Neuronal stem cell (in vitro differentiated cells): ENCODE data around the gene MBTPS1. TPM values are rescaled to one million over a fixed set of nuclear protein-coding genes. Genes with fewer than 3 reads are reported as not detected.

Source experiments
- DNase-seq: peaks from one replicate; pipeline ENCODE4 v3.0.0-alpha.2; 2013; ENCODE audit warnings: low spot score
- H2AFZ ChIP-seq: one replicate; pipeline ENCODE4 v1.6.1; 2013; ENCODE audit warnings: mild to moderate bottlenecking, low read length, inconsistent platforms
- H2AK5ac ChIP-seq: 2 replicates; pipeline ENCODE4 v1.6.1; 2013; ENCODE audit warnings: low read depth, mild to moderate bottlenecking, inconsistent platforms, low read length, moderate library complexity, mixed read lengths
- H2BK120ac ChIP-seq: 2 replicates; pipeline ENCODE4 v1.6.1; 2013; ENCODE audit warnings: low read depth, mild to moderate bottlenecking, inconsistent platforms, low read length, moderate library complexity, mixed read lengths
- H2BK12ac ChIP-seq: one replicate; pipeline ENCODE4 v1.6.1; 2013; ENCODE audit warnings: low read length, inconsistent platforms
- H2BK15ac ChIP-seq: 2 replicates; pipeline ENCODE4 v1.6.1; 2013; ENCODE audit warnings: mild to moderate bottlenecking, low read length, inconsistent platforms, mixed read lengths
- H2BK5ac ChIP-seq: one replicate; pipeline ENCODE4 v1.6.1; 2013; ENCODE audit warnings: inconsistent platforms, mild to moderate bottlenecking, low read length, moderate library complexity
- H3K14ac ChIP-seq: one replicate; pipeline ENCODE4 v1.6.1; 2013; ENCODE audit warnings: low read length, inconsistent platforms
- H3K18ac ChIP-seq: 2 replicates; pipeline ENCODE4 v1.6.1; 2013; ENCODE audit warnings: low read length, inconsistent platforms
- H3K23ac ChIP-seq: 2 replicates; pipeline ENCODE4 v1.6.1; 2013; ENCODE audit warnings: low read depth, mild to moderate bottlenecking, mixed read lengths, low read length, inconsistent platforms; ENCODE audit not compliant: poor library complexity
- H3K27ac ChIP-seq: replicated peaks from 3 replicates; pipeline ENCODE4 v1.5.1; 2013; ENCODE audit warnings: low read length, inconsistent platforms
- H3K27me3 ChIP-seq, 3 experiments: 2 replicates each; pipeline ENCODE4 v1.6.1; 2013; ENCODE audit warnings: low read length in 3 of 3, mild to moderate bottlenecking in 2 of 3, inconsistent platforms in 1 of 3, low read depth in 1 of 3, mixed read lengths in 1 of 3, moderate library complexity in 1 of 3; ENCODE audit not compliant: control insufficient read depth in 3 of 3, insufficient read depth in 3 of 3
- H3K36me3 ChIP-seq, 2 donors: replicated peaks in 1 of 2; 2 replicates each; pipeline ENCODE4 v1.6.1; 2013; ENCODE audit warnings: low read length in 2 of 2; ENCODE audit not compliant: control insufficient read depth in 2 of 2, insufficient read depth in 2 of 2
- H3K4ac ChIP-seq: 2 replicates; pipeline ENCODE4 v1.6.1; 2013; ENCODE audit warnings: inconsistent platforms, mild to moderate bottlenecking, low read length, moderate library complexity
- H3K4me1 ChIP-seq, 2 donors: 1 replicate in 1 of 2; 2 replicates in 1 of 2; pipeline ENCODE4 v1.6.1; 2013; ENCODE audit warnings: low read length in 2 of 2, low read depth in 1 of 2; ENCODE audit not compliant: control insufficient read depth in 2 of 2, insufficient read depth in 1 of 2
- H3K4me2 ChIP-seq: one replicate; pipeline ENCODE4 v1.6.1; 2013; ENCODE audit warnings: mild to moderate bottlenecking, low read length, inconsistent platforms; ENCODE audit not compliant: insufficient read depth, poor library complexity, severe bottlenecking
- H3K4me3 ChIP-seq, 2 donors: 2 replicates each; pipeline ENCODE4 v1.5.1; 2013; ENCODE audit warnings: low read length in 2 of 2, mild to moderate bottlenecking in 2 of 2, inconsistent platforms in 1 of 2, moderate library complexity in 1 of 2
- H3K79me1 ChIP-seq: one replicate; pipeline ENCODE4 v1.6.1; 2013; ENCODE audit warnings: low read depth, mild to moderate bottlenecking, inconsistent platforms, low read length, moderate library complexity
- H3K9ac ChIP-seq: one replicate; pipeline ENCODE4 v1.6.1; 2013; ENCODE audit warnings: mild to moderate bottlenecking, low read depth, low read length, inconsistent platforms; ENCODE audit not compliant: poor library complexity
- H3K9me3 ChIP-seq, 2 donors: replicated peaks in 1 of 2; 2 replicates each; pipeline versions ENCODE3 to v1.6.1; 2013; ENCODE audit warnings: low read length in 2 of 2, mild to moderate bottlenecking in 2 of 2, inconsistent platforms in 1 of 2, low read depth in 1 of 2, mixed read lengths in 1 of 2, moderate library complexity in 1 of 2; ENCODE audit not compliant: control insufficient read depth in 2 of 2, insufficient read depth in 1 of 2
- H4K8ac ChIP-seq: one replicate; pipeline ENCODE4 v1.6.1; 2013; ENCODE audit warnings: low read depth, mild to moderate bottlenecking, inconsistent platforms, low read length, moderate library complexity
- H4K91ac ChIP-seq: one replicate; pipeline ENCODE4 v1.6.1; 2013; ENCODE audit warnings: low read length, low read depth, mild to moderate bottlenecking, inconsistent platforms; ENCODE audit not compliant: poor library complexity
- WGBS, 2 donors: extraction: QIAGEN DNeasy Blood & Tissue Kit; methylation state at CpG; one replicate each; pipeline ENCODE4 v1.1.7; 2013; ENCODE audit warnings: missing lambda C conversion rate in 2 of 2, mixed read lengths in 1 of 2; ENCODE audit not compliant: insufficient read length in 2 of 2, insufficient replicate concordance in 1 of 2; ENCODE audit errors: extremely low coverage in 2 of 2; 5-methylcytosine and 5-hydroxymethylcytosine counted together
- polyA plus RNA-seq, 2 experiments: library from polyadenylated mRNA; stranded (reverse); fragments of 200-250 nt; gene quantifications; one replicate each; pipeline ENCODE4 v1.2.3, GENCODE V29; 2013

The MBTPS1 gene
- 59.6 TPM for polyA plus RNA-seq (2013, experiment 1 of 2)
- polyA plus RNA-seq (2013, experiment 2 of 2): 60.5 TPM

GRCh38 chr16:84116720-84117493, at the start of gene MBTPS1:
TSS of gene MBTPS1 (minus strand) at chr16:84116942. CDS start at chr16:84101783, 15,159 bp downstream.
- Histone ChIP-seq H3K14ac (peak within 1 kb of the TSS; percentile 84), H4K91ac (no peak within 1 kb of the TSS), H3K9me3 (no peaks in the 10 kb centered on the region), H3K4me1 (peaks cover 5 to 7% of the 10 kb centered on the region in 2 donors), H3K18ac (peak within 1 kb of the TSS; percentile 96), H3K36me3 (peaks cover 3 to 13% of the 10 kb centered on the region in 2 donors), H3K4me3 (peak within 1 kb of the TSS; percentile 82 to 94), H3K4ac (no peak within 1 kb of the TSS), H3K4me2 (peak within 1 kb of the TSS; percentile 84), H3K79me1 (no peaks in the 10 kb centered on the region), H2BK120ac (no peak within 1 kb of the TSS), H2BK15ac (no peak within 1 kb of the TSS), H2BK5ac (no peak within 1 kb of the TSS), H3K9ac (peak within 1 kb of the TSS; percentile 94), H2BK12ac (peak within 1 kb of the TSS; percentile 78), H3K27ac (peak within 1 kb of the TSS; percentile 89), H2AFZ (peak within 1 kb of the TSS; percentile 92), H4K8ac (peak within 1 kb of the TSS; percentile 95), H3K27me3 (no peaks in the 10 kb centered on the region), H3K23ac (peak within 1 kb of the TSS; percentile 94), H2AK5ac (peak within 1 kb of the TSS; percentile 78)
- DNase-seq: peak; percentile 98
- no CpG with 5 or more reads among the region's 94 CpGs for WGBS, 2 donors

GRCh38 chr16:84165746-84166145, 49.0 kb upstream of the MBTPS1 start:
- Histone ChIP-seq H3K9ac (no peak overlapping the region), H3K4me1 (no peaks in the 10 kb centered on the region), H2BK15ac (no peak overlapping the region), H3K14ac (no peak overlapping the region), H3K23ac (no peak overlapping the region), H2BK120ac (no peak overlapping the region), H3K4me2 (no peak overlapping the region), H3K36me3 (no peaks in the 10 kb centered on the region), H2AK5ac (no peak overlapping the region), H3K4me3 (no peak overlapping the region), H2BK5ac (no peak overlapping the region), H3K18ac (no peak overlapping the region), H2AFZ (no peak overlapping the region), H4K91ac (no peak overlapping the region), H3K4ac (no peak overlapping the region), H2BK12ac (no peak overlapping the region), H3K9me3 (no peaks in the 10 kb centered on the region), H3K27me3 (peaks cover 0 to 9% (median 0%) of the 10 kb centered on the region in 3 experiments), H3K79me1 (no peaks in the 10 kb centered on the region), H4K8ac (no peak overlapping the region), H3K27ac (no peak overlapping the region)
- no CpG with 5 or more reads among the region's 7 CpGs for WGBS, 2 donors
- DNase-seq: no peak

GRCh38 chr16:84161801-84162200, 45.1 kb upstream of the MBTPS1 start:
- Histone ChIP-seq H3K14ac (no peak overlapping the region), H3K36me3 (no peaks in the 10 kb centered on the region), H2BK15ac (no peak overlapping the region), H2BK120ac (no peak overlapping the region), H3K9me3 (no peaks in the 10 kb centered on the region), H3K4ac (no peak overlapping the region), H2AFZ (no peak overlapping the region), H4K8ac (no peak overlapping the region), H2AK5ac (no peak overlapping the region), H3K23ac (no peak overlapping the region), H3K9ac (no peak overlapping the region), H4K91ac (no peak overlapping the region), H2BK5ac (no peak overlapping the region), H3K4me2 (no peak overlapping the region), H2BK12ac (no peak overlapping the region), H3K27ac (no peak overlapping the region), H3K27me3 (peaks cover 0 to 34% (median 0%) of the 10 kb centered on the region in 3 experiments), H3K79me1 (no peaks in the 10 kb centered on the region), H3K4me1 (no peaks in the 10 kb centered on the region), H3K18ac (no peak overlapping the region), H3K4me3 (no peak overlapping the region)
- no CpG with 5 or more reads among the region's 3 CpGs for WGBS, 2 donors
- no peak for DNase-seq

GRCh38 chr16:84161037-84161436, 44.3 kb upstream of the MBTPS1 start:
- no CpG with 5 or more reads among the region's 10 CpGs for WGBS, 2 donors
- H2AFZ ChIP-seq: peak overlapping the region; percentile 35
- no peak for DNase-seq
- H3K9ac ChIP-seq: no peak overlapping the region
- H3K4ac ChIP-seq: no peak overlapping the region
- no peaks in the 10 kb centered on the region for H3K4me1 ChIP-seq
- H2BK120ac ChIP-seq: no peak overlapping the region
- no peak overlapping the region for H4K8ac ChIP-seq
- H3K9me3 ChIP-seq: no peaks in the 10 kb centered on the region
- no peak overlapping the region for H3K4me2 ChIP-seq
- no peak overlapping the region for H3K23ac ChIP-seq
- H3K27ac ChIP-seq: no peak overlapping the region
- no peak overlapping the region for H3K4me3 ChIP-seq
- H2AK5ac ChIP-seq: no peak overlapping the region
- H2BK15ac ChIP-seq: no peak overlapping the region
- no peaks in the 10 kb centered on the region for H3K79me1 ChIP-seq
- H3K27me3 ChIP-seq: peaks cover 0 to 34% (median 0%) of the 10 kb centered on the region in 3 experiments
- H3K18ac ChIP-seq: no peak overlapping the region
- no peak overlapping the region for H3K14ac ChIP-seq
- H3K36me3 ChIP-seq: no peaks in the 10 kb centered on the region
- no peak overlapping the region for H2BK5ac ChIP-seq
- H4K91ac ChIP-seq: no peak overlapping the region
- no peak overlapping the region for H2BK12ac ChIP-seq
